ENCODE results near the gene LHX4.

The LHX4 gene

DNA sequence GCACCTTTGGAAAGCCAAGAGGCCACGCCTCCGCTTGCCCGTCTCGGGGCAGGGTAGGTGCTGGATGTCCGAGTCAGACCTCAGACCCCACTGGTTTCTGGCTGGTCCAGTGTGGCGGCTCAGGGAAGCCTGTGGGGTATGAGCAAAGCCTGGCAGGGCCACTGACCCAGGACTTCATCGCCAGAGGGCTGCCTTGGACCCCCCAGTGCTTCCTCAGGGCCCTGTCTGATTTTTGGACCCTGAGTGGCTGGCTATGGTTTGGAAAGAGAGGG is 20.4 kb downstream of the LHX4 start:
- Histone ChIP-seq H3K27ac (ENCODE audit: low read depth in 2 of 2, low read length in 2 of 2) (no peak overlapping the region), H3K9ac (ENCODE audit: low read depth in 1 of 2, low read length in 2 of 2) (no peak overlapping the region), H3K9me3 (ENCODE audit: control insufficient read depth in 2 of 2, low read length in 2 of 2) (no peaks in the 10 kb centered on the region), H3K36me3 (ENCODE audit: control insufficient read depth in 2 of 2, insufficient read depth in 2 of 2, low read length in 2 of 2) (no peaks in the 10 kb centered on the region), H3K4me1 (ENCODE audit: control insufficient read depth in 2 of 2, insufficient read depth in 2 of 2, low read length in 2 of 2) (no peaks in the 10 kb centered on the region), H3K4me3 (ENCODE audit: low read length in 2 of 2) (no peak overlapping the region), H3K27me3 (ENCODE audit: control insufficient read depth in 2 of 2, insufficient read depth in 2 of 2, low read length in 2 of 2) (peaks cover 0 to 9% of the 10 kb centered on the region in 2 donors)

DNA sequence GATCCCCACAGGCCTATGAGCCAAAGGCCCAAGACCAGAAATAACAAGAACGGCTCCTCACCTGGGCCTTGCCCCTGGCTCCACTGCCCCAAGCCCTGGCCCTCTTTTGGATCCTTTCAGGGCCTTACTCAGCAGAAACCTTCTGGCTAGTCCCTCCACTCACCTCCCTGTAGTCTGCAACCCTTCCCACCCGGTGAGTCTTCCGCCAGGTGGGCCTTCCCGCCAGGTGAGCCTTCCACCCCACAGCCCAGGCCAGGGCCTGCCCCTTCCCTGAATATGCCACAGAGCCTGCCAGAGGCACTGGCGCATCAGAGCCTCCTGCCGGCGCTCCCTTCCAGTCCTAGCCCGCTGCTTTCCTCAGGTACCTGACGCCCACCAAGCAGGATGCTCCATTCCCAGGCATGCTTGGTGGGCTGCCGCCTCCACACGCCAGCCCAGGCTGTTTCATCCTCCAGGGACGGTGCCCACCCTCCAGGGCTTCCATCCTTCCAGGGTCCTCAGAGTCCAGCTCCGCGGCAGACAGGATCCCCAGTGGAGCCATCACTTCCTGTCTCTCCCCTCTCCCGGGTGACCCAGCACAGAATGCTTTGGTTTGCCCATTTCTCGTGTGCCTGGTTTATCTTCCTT is 20.9 kb downstream of the LHX4 start:
- Histone ChIP-seq H3K27me3 (ENCODE audit: control insufficient read depth in 2 of 2, insufficient read depth in 2 of 2, low read length in 2 of 2) (peaks cover 0 to 9% of the 10 kb centered on the region in 2 donors), H3K36me3 (ENCODE audit: control insufficient read depth in 2 of 2, insufficient read depth in 2 of 2, low read length in 2 of 2) (no peaks in the 10 kb centered on the region), H3K4me3 (ENCODE audit: low read length in 2 of 2) (no peak overlapping the region), H3K4me1 (ENCODE audit: control insufficient read depth in 2 of 2, insufficient read depth in 2 of 2, low read length in 2 of 2) (no peaks in the 10 kb centered on the region), H3K9me3 (ENCODE audit: control insufficient read depth in 2 of 2, low read length in 2 of 2) (no peaks in the 10 kb centered on the region), H3K9ac (ENCODE audit: low read depth in 1 of 2, low read length in 2 of 2) (no peak overlapping the region), H3K27ac (ENCODE audit: low read depth in 2 of 2, low read length in 2 of 2) (no peak overlapping the region)

DNA sequence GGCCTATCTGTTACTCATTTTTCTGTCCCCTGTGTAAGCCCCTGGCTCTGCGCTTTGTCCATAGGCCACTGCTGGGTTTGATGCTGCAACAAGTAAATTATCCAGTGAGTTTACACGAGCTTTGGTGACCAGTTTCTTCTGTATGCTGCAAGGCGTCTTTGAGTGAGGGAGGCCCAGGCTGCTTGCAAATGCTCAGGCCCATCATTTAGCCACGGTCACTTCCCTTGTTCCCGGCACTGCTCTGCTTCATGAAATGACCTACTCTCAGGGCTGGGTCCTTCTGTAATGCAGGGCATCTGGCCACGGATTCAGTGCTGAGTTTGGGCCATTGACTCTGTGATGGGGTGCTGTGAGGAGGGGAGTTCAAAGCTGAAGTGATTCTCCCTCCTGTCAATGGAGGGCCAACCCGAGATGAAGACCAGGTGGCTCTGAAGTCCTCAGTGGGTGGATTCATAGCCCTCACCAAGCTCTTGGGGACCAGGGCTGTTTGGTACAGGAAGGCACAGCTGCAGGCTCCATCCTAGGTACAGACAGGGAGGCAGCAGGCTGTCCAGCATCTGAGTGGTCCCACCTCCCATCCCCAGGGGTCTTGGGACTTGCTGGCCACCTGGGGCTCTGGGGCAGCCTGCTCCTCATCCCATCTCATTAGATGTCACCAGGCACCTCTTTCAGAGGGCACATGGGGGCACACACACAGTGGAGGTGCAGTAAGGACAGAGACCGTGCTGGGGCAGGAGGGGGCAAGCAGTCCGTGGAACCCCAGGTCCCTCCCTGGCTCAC is 21.7 kb downstream of the LHX4 start:
- Histone ChIP-seq H3K9ac (ENCODE audit: low read depth in 1 of 2, low read length in 2 of 2) (no peak overlapping the region), H3K9me3 (ENCODE audit: control insufficient read depth in 2 of 2, low read length in 2 of 2) (no peaks in the 10 kb centered on the region), H3K36me3 (ENCODE audit: control insufficient read depth in 2 of 2, insufficient read depth in 2 of 2, low read length in 2 of 2) (no peaks in the 10 kb centered on the region), H3K4me3 (ENCODE audit: low read length in 2 of 2) (no peak overlapping the region), H3K4me1 (ENCODE audit: control insufficient read depth in 2 of 2, insufficient read depth in 2 of 2, low read length in 2 of 2) (no peaks in the 10 kb centered on the region), H3K27me3 (ENCODE audit: control insufficient read depth in 2 of 2, insufficient read depth in 2 of 2, low read length in 2 of 2) (peaks cover 0 to 9% of the 10 kb centered on the region in 2 donors), H3K27ac (ENCODE audit: low read depth in 2 of 2, low read length in 2 of 2) (no peak overlapping the region)

DNA sequence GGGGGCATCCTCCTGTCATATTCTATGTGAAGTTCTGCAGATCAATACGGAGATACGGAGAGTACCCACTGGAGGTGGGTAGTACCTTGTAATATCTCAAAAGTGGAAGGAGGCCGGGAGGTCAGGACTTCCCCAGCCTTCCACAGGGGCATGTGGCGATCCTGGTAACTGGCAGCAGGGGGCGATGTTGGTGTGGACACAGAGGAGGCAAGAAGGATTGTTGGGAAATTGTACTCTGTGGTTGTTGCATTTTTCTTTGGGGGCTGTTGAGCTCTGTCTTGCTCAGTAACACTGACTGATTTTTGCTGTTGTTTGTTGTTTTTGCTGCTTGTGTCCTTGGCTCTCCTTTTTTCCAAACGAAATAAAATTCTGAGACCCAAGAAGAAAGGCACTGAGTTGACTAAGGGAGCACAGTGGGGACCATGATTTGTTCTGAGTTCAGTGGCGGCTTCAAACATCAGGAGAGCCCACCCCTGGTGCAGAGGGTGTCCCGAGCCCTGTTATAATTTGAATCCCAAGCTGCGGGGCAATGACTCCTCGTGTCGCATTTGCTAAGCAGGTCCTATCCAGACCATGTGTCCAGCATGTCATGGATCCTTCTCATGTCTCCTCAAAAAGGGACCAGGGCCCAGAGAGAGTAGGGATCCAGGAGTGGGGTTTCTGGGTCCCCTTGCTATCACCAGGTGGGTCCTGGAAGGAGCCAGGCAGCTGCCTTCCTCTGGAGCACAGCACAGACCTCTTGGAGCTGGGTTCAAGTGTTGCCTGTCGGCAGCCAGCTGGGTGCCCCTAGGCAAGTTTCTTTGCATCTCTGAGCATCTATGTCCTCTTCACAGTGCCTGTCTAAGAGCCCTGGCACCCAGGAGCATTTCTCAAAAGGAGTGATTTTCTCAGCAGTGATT is 22.8 kb downstream of the LHX4 start:
- Histone ChIP-seq H3K27me3 (ENCODE audit: control insufficient read depth in 2 of 2, insufficient read depth in 2 of 2, low read length in 2 of 2) (peaks cover 0 to 12% of the 10 kb centered on the region in 2 donors), H3K4me1 (ENCODE audit: control insufficient read depth in 2 of 2, insufficient read depth in 2 of 2, low read length in 2 of 2) (no peaks in the 10 kb centered on the region), H3K27ac (ENCODE audit: low read depth in 2 of 2, low read length in 2 of 2) (no peak overlapping the region), H3K9ac (ENCODE audit: low read depth in 1 of 2, low read length in 2 of 2) (no peak overlapping the region), H3K4me3 (ENCODE audit: low read length in 2 of 2) (no peak overlapping the region), H3K36me3 (ENCODE audit: control insufficient read depth in 2 of 2, insufficient read depth in 2 of 2, low read length in 2 of 2) (no peaks in the 10 kb centered on the region), H3K9me3 (ENCODE audit: control insufficient read depth in 2 of 2, low read length in 2 of 2) (no peaks in the 10 kb centered on the region)

DNA sequence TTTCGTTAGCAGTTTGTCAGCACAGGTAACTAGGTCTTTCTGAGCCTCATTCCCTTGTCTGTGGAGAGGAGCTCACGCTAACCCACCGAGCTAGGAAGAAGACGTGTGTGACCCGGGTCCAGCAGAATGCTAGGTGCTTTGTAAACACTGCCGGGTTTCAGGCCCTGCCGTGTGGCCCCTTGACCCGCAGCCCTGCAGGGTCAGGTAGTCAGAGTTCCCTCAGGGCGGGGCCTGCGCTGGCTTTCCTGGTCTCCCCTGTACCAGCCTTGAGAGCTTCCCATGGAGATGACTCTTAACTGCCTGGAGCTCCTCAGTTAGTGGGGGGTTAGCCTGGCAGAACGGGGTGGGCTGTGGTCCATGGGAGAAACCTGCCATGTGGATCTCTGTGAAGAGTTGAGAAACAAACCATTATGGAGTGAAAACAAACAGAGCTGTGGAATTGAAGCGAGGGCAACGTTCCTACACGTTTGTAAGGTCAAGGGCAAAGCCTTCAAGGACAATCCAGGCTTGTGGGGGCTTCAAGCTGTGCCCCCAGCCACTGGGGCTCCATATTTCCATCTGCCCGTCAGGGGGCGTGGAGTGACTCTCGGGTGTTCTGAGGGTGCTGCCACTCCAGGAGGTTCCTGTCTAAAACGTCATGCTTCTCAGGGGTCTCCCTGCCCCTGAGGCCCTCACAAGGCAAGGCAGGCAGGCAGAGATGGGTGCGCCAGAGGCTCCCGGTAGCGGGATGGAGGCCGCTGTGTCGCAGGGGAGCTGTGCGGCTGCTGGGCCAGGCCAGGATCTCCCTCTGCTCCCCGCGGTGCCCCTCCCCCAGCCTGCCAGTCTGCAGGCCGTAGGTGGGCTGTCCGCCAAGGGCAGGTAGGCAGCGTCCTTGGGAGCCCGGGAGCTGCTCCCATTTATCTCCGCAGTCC is 23.8 kb downstream of the LHX4 start:
- Histone ChIP-seq H3K4me1 (ENCODE audit: control insufficient read depth in 2 of 2, insufficient read depth in 2 of 2, low read length in 2 of 2) (no peaks in the 10 kb centered on the region), H3K36me3 (ENCODE audit: control insufficient read depth in 2 of 2, insufficient read depth in 2 of 2, low read length in 2 of 2) (no peaks in the 10 kb centered on the region), H3K9me3 (ENCODE audit: control insufficient read depth in 2 of 2, low read length in 2 of 2) (no peaks in the 10 kb centered on the region), H3K9ac (ENCODE audit: low read depth in 1 of 2, low read length in 2 of 2) (no peak overlapping the region), H3K27me3 (ENCODE audit: control insufficient read depth in 2 of 2, insufficient read depth in 2 of 2, low read length in 2 of 2) (peaks cover under 1 to 17% of the 10 kb centered on the region in 2 donors), H3K4me3 (ENCODE audit: low read length in 2 of 2) (no peak overlapping the region), H3K27ac (ENCODE audit: low read depth in 2 of 2, low read length in 2 of 2) (no peak overlapping the region)

DNA sequence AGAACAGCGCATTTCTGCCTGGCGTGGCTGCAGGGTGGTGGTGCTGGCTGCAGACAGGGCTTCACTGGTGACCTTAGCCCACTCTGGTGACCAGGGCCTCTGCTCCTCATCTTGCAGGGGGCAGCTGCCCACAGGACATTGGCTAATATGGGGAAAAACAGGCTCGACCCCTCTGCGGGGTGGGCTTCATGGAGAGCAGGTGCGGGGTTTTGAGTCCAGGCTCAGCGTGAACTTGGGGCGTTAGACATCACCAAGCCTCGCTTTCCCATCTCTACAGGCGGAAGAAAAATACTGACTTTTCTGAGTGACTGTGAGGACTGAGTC is 24.4 kb downstream of the LHX4 start:
- Histone ChIP-seq H3K27me3 (ENCODE audit: control insufficient read depth in 2 of 2, insufficient read depth in 2 of 2, low read length in 2 of 2) (peaks cover 7 to 21% of the 10 kb centered on the region in 2 donors), H3K4me3 (ENCODE audit: low read length in 2 of 2) (no peak overlapping the region), H3K4me1 (ENCODE audit: control insufficient read depth in 2 of 2, insufficient read depth in 2 of 2, low read length in 2 of 2) (no peaks in the 10 kb centered on the region), H3K36me3 (ENCODE audit: control insufficient read depth in 2 of 2, insufficient read depth in 2 of 2, low read length in 2 of 2) (no peaks in the 10 kb centered on the region), H3K9ac (ENCODE audit: low read depth in 1 of 2, low read length in 2 of 2) (no peak overlapping the region), H3K9me3 (ENCODE audit: control insufficient read depth in 2 of 2, low read length in 2 of 2) (no peaks in the 10 kb centered on the region), H3K27ac (ENCODE audit: low read depth in 2 of 2, low read length in 2 of 2) (no peak overlapping the region)

DNA sequence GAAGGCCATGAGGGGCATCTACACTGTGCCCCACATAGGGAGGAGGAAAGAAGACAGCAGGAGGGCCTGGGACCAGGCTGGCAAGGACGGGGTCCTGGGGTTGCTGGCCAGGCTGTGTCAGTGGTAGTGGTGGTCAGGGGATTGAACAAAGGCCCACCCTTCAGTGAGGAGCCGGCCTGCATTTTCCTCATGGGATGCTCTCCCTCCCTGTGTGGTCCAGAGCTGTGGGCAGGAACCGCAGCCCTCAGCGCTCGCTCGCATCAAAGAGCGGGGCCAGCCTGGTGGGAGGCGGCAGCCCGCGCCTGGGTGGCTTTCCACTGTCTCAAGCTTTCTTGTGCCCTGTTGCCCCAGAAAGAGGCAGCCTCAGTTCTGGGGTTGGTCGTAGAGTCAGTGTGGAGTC is 24.8 kb downstream of the LHX4 start:
- peaks cover 11 to 19% of the 10 kb centered on the region in 2 donors for H3K27me3 ChIP-seq (ENCODE audit: control insufficient read depth in 2 of 2, insufficient read depth in 2 of 2, low read length in 2 of 2)
- no peak overlapping the region for H3K4me3 ChIP-seq (ENCODE audit: low read length in 2 of 2)
- no peak overlapping the region for H3K27ac ChIP-seq (ENCODE audit: low read depth in 2 of 2, low read length in 2 of 2)
- no peaks in the 10 kb centered on the region for H3K9me3 ChIP-seq (ENCODE audit: control insufficient read depth in 2 of 2, low read length in 2 of 2)
- no peak overlapping the region for H3K9ac ChIP-seq (ENCODE audit: low read depth in 1 of 2, low read length in 2 of 2)
- H3K36me3 ChIP-seq (ENCODE audit: control insufficient read depth in 2 of 2, insufficient read depth in 2 of 2, low read length in 2 of 2): no peaks in the 10 kb centered on the region
- no peaks in the 10 kb centered on the region for H3K4me1 ChIP-seq (ENCODE audit: control insufficient read depth in 2 of 2, insufficient read depth in 2 of 2, low read length in 2 of 2)

DNA sequence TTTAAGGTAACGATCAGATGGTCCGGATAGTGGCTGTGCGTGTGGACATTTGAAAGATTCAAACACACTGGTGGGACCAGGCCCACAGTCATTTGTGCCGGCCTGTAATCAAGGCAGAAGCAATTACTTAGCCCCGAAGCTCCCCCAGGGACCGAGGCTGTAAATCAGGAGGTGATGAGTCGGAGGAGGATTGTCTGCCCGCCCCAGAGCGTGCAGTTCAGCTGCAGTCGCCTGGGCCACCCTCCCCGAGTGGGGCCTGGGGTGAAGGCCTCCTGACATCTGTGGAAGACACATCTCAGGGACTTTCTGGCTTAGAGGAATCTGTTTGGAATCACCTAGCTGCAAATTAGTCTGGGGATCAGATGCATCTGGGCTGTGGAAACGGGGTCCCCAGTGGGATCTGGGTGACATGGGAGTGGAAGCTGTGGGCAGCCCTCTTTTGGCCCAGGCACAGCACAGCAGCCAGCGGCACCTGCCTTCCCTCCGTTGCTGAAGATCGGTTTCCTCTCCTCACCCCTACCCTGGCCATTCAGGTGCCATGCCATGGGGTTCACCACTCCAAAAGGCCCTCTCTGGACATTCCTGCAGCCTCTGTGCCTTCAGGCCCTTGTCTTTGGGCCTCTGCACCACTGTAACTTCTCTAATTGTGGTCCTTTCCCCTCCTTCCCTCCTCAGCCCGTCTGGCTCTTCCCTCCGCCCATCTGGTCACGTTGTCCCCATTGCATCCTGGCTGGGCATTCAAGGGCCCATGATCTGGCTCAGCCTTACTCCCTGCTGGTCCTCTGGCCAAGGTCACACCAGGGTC is 25.7 kb downstream of the LHX4 start:
- no peaks in the 10 kb centered on the region for H3K36me3 ChIP-seq (ENCODE audit: control insufficient read depth in 2 of 2, insufficient read depth in 2 of 2, low read length in 2 of 2)
- no peak overlapping the region for H3K9ac ChIP-seq (ENCODE audit: low read depth in 1 of 2, low read length in 2 of 2)
- no peak overlapping the region for H3K27ac ChIP-seq (ENCODE audit: low read depth in 2 of 2, low read length in 2 of 2)
- peaks cover 11 to 22% of the 10 kb centered on the region in 2 donors for H3K27me3 ChIP-seq (ENCODE audit: control insufficient read depth in 2 of 2, insufficient read depth in 2 of 2, low read length in 2 of 2)
- H3K4me3 ChIP-seq (ENCODE audit: low read length in 2 of 2): no peak overlapping the region
- no peaks in the 10 kb centered on the region for H3K4me1 ChIP-seq (ENCODE audit: control insufficient read depth in 2 of 2, insufficient read depth in 2 of 2, low read length in 2 of 2)
- H3K9me3 ChIP-seq (ENCODE audit: control insufficient read depth in 2 of 2, low read length in 2 of 2): no peaks in the 10 kb centered on the region

DNA sequence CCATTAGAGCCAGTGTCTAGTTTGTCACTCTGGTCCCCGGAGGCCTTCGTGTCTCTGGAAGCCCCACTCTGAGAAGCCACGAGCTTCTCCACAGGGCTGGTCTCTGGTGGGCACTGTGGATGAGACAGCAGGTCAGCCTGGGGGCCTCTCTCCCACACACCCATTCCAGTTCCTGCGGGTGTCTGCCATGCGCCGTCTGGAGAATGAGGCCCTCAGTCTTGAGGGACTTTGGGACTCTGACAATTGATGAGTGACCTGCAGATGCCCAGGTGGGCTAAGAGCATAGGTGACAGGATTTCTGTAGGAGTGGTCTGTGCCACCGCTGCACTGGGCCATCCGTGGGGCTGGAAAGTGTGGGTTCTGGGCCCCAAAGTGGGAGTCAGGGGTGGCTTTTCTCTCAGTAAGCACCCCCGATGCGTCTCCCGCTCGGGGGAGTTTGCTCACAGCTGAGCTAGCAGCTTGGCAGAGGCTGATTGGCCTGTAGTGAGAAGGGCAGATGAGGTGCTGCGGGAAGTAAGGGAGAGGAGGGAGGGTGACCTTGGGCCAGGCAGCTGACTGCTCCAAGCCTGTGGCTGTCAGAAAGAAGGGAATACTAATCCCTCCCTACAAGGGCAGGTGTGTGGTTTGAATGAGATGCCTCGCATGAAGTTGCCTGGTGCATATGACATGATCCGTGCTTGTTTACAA is 26.4 kb downstream of the LHX4 start:
- H3K36me3 ChIP-seq (ENCODE audit: control insufficient read depth in 2 of 2, insufficient read depth in 2 of 2, low read length in 2 of 2): no peaks in the 10 kb centered on the region
- H3K9me3 ChIP-seq (ENCODE audit: control insufficient read depth in 2 of 2, low read length in 2 of 2): no peaks in the 10 kb centered on the region
- no peak overlapping the region for H3K9ac ChIP-seq (ENCODE audit: low read depth in 1 of 2, low read length in 2 of 2)
- H3K27me3 ChIP-seq (ENCODE audit: control insufficient read depth in 2 of 2, insufficient read depth in 2 of 2, low read length in 2 of 2): peaks cover 11 to 23% of the 10 kb centered on the region in 2 donors
- no peak overlapping the region for H3K4me3 ChIP-seq (ENCODE audit: low read length in 2 of 2)
- no peaks in the 10 kb centered on the region for H3K4me1 ChIP-seq (ENCODE audit: control insufficient read depth in 2 of 2, insufficient read depth in 2 of 2, low read length in 2 of 2)
- H3K27ac ChIP-seq (ENCODE audit: low read depth in 2 of 2, low read length in 2 of 2): no peak overlapping the region

Measured in mucosa of rectum (tissue), 2 donors.